HG03521 (cell line): ENCODE measurements around the gene GTF2A1L.
"Not testable (repeated sequence)": the region's sequence is repeated elsewhere in the genome, so short reads cannot be mapped to it uniquely, and the experiment has no call there.

ENCODE experiments used
- ATAC-seq: cut with Tn5 transposase; IDR thresholded peaks from one replicate; pipeline ENCODE4 v1.9.1; 2021; ENCODE audit warnings: mild to moderate bottlenecking, moderate library complexity; ENCODE audit not compliant: unreplicated experiment

The GTF2A1L gene

GRCh38 chr2:48617618-48618017 lies at the start of gene GTF2A1L:
TSS of gene GTF2A1L (plus strand) at chr2:48617856. CDS start at chr2:48617875, 19 bp downstream.
- no peak for ATAC-seq

GRCh38 chr2:48568547-48568946 lies 49.1 kb upstream of the GTF2A1L start:
- no peak for ATAC-seq

DNA sequence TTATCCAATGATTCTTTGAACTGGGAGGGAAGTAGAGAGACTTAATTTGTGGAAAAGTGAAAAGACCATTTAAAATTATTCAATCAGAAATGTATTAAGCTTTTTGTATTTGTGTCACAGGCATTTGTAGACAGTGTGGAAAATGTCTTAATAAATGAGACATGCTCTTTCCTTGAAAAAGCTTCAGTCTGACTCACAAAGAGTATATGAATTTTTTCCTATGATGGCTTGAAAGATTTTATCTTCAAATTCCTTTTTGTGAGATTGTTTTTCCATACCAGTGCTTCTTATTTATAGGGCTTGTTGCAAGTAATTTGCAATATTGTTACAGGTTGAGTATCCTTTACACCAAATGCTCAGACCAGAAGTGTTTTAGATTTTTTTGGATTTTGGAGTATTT lies 48.2 kb upstream of the GTF2A1L start:
- ATAC-seq: no peak

- no peak for ATAC-seq
Measured at GRCh38 chr2:48572816-48573215, 44.8 kb upstream of the GTF2A1L start.

- ATAC-seq: no peak
Measured at GRCh38 chr2:48574353-48575287, 43.0 kb upstream of the GTF2A1L start.

DNA sequence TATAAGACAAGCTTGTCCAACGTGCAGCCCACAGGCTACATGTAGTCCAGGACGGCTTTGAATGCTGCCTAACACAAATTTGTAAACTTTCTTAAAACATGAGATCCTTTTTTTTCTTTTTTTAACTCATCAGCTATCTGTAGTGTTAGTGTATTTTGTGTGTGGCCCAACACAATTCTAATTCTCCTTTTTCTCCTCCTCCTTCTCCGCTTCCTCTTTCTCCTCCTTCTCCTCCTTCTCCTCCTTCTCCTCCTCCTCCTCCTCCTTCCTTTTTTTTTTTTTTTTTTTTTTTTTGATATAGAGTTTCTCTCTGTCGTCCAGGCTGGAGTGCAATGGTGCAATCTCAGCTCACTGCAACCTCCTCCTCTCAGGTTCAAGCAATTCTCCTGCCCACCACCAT lies 39.3 kb upstream of the GTF2A1L start:
- no peak for ATAC-seq

DNA sequence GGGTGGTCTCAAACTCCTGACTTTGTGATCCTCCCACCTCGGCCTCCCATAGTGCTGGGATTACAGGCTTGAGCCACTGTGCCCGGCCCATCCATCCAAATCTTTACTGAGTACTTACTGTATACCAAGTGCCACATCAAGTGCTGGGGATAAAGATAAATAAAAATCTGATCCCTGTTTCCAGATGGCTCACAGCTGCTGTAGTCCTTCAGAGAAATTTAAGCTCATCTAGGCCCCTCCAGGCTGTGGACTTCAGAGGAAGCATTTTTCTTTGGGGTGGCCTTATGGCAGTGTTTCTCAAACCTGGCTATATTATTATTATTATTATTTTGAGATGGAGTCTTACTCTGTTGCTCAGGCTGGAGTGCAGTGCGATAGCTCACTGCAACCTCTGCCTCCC lies 33.7 kb upstream of the GTF2A1L start:
- no peak for ATAC-seq

DNA sequence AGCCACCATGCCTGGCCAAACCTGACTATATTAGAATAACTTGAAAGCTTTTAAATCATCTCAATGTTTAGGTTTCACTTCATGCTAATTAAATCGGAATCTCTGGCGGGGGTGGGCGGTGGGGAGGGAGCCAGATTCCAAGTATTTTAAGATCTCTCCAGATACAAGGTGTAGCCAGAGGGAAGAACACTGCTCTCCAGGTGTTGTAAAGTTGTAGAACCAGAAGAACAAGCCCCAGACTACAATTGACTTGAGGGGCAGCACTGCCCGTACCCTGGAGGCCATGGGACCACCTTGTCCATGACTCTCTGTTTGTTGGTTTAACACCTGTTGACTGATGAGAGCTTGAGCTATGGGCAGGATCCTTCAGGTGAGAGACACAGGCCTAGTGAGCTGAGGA lies 33.1 kb upstream of the GTF2A1L start:
- no peak for ATAC-seq

DNA sequence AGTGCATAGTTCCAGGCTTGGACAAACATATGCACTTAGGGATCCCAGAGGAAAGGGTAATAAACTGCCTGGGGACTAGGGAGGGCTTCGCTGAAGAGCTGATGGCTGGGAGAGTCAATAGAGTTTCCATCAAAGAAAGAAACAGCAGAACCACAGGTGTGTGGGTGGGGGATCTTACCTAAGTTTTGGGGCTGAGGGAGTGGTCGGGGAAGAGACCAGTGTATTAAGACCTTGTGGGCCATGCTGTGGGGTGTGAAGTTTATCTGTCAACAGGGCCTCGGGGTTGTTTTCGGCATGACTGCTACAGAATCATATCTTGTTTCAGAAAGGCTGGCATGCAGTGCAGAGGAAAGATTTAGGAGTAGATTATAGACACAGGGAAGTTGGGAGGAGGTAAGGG lies 31.2 kb upstream of the GTF2A1L start:
- no peak for ATAC-seq

- no peak for ATAC-seq
Measured at GRCh38 chr2:48587560-48587959, 30.1 kb upstream of the GTF2A1L start.

DNA sequence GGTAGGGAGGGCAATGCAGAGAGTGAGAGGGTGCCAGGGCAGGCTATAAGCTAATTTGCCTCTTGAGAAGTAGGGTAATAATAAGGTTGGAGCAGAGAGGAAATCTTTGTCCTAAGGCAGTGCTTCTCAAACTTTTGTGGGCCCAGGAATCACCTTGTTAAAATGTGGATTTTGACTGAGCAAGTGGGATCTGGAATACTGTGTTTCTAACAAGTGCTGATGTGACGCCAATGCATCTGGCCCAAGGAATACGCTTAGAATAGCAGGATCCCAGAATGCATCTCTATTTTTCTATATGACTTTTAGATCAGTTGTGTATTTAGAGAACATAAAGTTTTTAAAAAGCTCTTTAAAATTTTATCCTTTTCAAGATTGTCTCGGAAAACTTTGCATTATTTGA lies 29.7 kb upstream of the GTF2A1L start:
- no peak for ATAC-seq

GRCh38 chr2:48588745-48589144 lies 28.9 kb upstream of the GTF2A1L start:
- no peak for ATAC-seq

DNA sequence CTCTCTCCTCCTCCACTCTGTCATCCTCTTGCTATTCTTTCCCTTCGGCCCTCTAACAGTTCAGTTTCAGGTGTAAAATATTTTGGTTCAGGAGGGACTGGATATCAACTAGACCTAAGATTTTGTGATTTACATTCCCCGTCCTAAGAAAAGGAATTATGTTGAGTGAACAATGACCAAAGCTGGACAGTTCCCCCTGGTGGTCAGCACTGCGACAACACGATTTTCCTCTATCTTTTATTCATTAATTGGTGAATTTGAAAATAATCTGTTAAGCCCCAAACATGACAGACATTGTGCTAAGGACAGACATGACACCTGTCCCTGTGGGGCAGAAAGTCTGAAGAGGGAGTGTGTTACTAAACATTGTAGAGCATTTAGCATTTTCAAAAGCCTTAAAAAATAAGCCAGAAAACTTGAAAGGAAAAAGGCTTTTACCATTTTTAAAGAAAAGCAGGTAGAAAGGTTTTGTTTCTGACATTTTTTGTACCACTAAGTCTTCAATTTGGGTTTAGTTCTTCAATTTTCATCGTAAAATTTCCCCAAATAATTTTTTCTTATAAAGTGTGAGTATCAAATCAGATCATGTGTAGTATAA lies 28.4 kb upstream of the GTF2A1L start:
- ATAC-seq: no peak

- ATAC-seq: no peak
Measured at GRCh38 chr2:48590017-48590416, 27.6 kb upstream of the GTF2A1L start.

DNA sequence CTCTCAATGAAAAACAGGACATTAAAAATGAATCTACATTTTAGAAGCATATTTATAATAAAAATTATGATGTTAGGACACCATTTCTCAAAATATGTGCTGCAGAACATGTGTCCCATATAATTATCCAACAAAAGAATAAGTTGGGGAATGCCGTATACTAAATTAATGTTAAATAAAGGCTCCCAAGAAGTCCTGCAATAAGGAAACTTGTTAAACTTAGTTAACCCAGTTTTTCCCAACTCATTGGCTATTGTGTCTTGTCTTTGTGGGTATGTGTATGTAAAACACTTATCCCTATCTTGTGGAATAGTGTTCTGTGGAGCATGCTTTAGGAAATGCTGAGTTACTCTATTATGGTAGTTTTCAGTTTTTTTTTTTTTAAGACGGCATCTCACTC lies 25.6 kb upstream of the GTF2A1L start:
- ATAC-seq: no peak

DNA sequence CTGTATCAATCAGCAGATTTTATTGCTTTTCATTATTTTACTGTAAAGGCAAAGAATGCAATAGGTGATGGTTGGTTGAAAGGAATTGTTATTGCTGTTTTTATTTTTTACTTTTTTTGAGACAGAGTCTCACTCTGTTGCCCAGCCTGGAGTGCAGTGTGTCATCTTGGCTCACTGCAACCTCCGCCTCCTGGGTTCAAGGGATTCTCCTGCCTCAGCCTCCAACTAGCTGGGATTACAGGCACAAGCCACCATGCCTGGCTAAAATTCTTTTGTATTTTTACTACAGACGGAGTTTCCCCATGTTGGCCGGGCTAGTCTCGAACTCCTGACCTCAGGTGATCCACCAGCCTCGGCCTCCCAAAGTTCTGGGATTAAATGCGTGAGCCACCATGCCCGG lies 20.9 kb upstream of the GTF2A1L start:
- ATAC-seq: not testable (repeated sequence)

DNA sequence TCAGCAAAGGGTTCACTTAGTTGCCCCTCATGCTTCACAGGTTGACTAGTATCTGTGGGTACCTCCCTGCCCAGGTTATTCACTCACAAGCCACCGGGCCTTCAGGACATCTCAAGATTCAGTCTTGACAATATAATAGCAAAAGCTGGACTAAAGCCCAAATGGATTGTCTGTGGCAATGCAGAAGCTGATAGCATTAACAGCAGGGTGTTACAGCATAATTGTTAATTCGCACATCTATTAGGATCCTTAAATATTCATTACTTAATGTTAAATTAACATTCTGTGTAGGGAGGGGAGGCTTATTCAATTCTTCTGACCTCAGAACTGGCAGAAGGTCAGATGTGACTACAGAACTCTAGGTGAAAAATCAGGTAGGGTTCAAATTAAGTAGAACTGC lies 20.2 kb upstream of the GTF2A1L start:
- no peak for ATAC-seq

DNA sequence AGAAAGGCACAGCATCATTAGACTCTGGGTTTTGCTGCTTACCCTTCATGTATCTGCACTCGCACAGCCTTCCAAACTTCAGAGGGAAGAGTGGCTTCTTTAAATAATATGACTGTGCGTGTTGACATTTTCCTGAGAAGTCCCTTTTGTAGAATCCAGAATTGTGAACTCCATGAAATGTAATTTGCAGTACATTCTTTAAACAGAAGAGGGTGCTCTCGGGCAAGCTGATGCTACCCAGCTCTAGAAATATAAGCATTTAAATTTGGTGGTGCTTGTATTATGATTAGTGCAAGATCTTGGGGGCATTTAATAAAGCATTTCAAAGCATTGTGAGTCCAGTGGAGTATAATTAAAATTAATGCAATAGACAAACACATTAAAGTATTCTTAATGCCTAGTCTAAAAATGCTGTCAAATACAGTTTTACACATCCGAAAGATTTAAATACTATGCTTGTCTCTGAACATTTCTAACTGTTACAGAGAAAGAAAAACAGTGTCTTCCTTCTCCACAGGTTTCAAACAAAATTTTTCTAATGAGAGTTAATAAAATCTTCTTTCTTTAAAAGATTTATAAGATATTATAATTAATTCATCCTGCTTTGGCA lies 17.3 kb upstream of the GTF2A1L start:
- ATAC-seq: no peak

- no peak for ATAC-seq
Measured at GRCh38 chr2:48600917-48601316, 16.7 kb upstream of the GTF2A1L start.

DNA sequence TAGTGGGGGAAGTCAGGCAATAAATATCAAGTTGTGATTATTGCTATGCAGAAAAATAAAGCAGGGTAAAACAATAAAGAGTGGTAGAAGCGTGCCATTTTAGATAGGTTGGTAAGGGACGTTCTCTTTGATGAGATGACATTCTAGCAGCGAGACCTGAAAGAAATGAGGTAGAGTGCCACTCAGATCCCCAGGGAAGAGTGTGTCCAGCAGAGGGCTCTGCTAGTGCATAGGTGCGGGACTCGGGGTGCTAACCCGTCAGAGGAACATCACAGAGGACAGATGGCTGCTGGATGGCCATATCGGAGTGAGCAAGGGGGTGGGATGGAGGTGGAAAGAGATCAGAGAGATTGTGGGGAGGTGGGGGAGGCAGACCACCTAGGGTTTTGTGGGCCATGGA lies 16.3 kb upstream of the GTF2A1L start:
- ATAC-seq: no peak

DNA sequence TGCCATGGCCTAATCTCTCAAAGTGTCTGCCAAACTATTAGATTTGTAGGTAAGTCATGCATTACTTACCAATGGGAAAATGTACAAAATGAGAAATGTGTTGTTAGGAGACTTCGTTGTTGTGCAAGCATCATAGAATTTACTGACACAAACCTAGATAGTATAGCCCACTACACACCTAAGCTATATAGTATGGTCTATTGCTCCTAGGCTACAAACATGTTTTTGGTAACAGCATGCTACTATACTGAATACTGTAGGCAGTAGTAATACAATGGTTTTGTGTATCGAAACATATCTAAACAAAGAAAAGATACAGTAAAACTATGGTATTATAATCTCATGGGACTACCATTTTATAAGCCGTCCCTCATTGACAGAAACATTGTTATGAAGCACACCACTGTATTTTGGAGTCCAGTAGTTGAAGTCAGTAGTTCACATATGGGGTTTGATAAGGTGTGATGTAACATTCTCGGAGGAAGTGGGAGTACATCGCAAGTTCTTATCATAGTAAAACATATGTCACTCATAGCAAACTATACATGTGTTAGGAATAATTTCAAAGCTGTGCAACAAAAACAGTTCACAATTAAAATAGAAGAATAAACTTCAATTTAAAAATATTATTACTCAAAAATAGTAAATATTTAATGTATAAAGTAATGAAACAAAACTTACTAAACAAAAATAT lies 12.0 kb upstream of the GTF2A1L start:
- ATAC-seq: no peak
